Measurements from ENCODE around the gene ZNF775.

The ZNF775 gene

DNA sequence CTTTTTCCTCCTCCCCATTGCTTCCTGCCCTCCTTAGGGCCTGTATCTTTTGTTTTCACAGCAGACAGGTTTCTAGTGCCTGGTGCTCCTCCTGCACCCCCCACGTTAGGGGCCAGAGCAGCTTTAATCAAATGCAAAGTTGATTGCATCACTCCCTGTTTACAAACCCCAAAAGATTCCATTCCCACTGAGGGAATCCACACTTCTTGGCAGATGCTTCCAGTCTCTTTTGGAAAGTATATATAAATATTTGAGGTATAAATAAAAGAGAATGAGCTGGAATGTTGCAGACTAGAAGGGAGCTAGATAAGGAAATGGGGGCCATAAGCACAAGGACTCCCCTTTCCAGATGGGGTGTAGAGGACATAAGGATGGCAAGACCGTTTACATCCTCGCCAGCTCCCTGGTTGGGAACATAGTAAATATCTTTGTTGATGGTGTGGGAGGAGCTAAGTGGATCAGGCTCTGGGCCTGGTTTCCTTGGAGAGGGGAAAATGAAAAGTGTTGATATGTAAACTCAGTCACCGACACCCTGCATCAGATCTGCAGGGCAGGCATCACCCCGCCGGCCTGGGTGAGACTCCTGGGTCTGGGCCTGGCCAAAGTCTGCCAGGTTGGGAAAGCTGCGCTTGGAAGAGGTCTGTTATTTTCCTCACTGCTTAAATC lies 43.9 kb upstream of the ZNF775 start:
- no peak overlapping the region for H3K4me3 ChIP-seq (ENCODE audit: low read length)
- H3K27me3 ChIP-seq (ENCODE audit: control insufficient read depth, low read length) = no peaks in the 10 kb centered on the region
- 0 out of 2 replicates have a peak, but pooled peaks cover 3% of the 10 kb centered on the region for H4K20me1 ChIP-seq (ENCODE audit: control insufficient read depth, insufficient read depth, low read depth, low read length)
- H3K9me3 ChIP-seq (ENCODE audit: control insufficient read depth, insufficient read depth, low read length) = no peaks in the 10 kb centered on the region
- no peak overlapping the region for H3K4me2 ChIP-seq (ENCODE audit: low read length)
- H3K9me2 ChIP-seq (replicated peaks; ENCODE audit: control insufficient read depth, low read length) = no peaks in the 10 kb centered on the region
- no peaks in the 10 kb centered on the region for H3K4me1 ChIP-seq (ENCODE audit: control insufficient read depth, low read length)
- no peaks in the 10 kb centered on the region for H3F3A ChIP-seq (ENCODE audit: control insufficient read depth, insufficient read depth)
- TF ChIP-seq, protein P1, sequence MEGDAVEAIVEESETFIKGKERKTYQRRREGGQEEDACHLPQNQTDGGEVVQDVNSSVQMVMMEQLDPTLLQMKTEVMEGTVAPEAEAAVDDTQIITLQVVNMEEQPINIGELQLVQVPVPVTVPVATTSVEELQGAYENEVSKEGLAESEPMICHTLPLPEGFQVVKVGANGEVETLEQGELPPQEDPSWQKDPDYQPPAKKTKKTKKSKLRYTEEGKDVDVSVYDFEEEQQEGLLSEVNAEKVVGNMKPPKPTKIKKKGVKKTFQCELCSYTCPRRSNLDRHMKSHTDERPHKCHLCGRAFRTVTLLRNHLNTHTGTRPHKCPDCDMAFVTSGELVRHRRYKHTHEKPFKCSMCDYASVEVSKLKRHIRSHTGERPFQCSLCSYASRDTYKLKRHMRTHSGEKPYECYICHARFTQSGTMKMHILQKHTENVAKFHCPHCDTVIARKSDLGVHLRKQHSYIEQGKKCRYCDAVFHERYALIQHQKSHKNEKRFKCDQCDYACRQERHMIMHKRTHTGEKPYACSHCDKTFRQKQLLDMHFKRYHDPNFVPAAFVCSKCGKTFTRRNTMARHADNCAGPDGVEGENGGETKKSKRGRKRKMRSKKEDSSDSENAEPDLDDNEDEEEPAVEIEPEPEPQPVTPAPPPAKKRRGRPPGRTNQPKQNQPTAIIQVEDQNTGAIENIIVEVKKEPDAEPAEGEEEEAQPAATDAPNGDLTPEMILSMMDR (IDR thresholded peaks at IDR 0.05; ENCODE audit: low read depth, low read length, poor library complexity, severe bottlenecking) = no peak
- no peak for TF ChIP-seq EZH2phosphoT487 (IDR thresholded peaks at IDR 0.05; ENCODE audit: borderline replicate concordance, low read length)
- no peaks in the 10 kb centered on the region for H3K79me2 ChIP-seq (ENCODE audit: control insufficient read depth, low read length)
- H3K36me3 ChIP-seq (ENCODE audit: control insufficient read depth, low read length) = peaks cover 26% of the 10 kb centered on the region
- H3K27ac ChIP-seq (ENCODE audit: low read depth, low read length) = no peak overlapping the region

DNA sequence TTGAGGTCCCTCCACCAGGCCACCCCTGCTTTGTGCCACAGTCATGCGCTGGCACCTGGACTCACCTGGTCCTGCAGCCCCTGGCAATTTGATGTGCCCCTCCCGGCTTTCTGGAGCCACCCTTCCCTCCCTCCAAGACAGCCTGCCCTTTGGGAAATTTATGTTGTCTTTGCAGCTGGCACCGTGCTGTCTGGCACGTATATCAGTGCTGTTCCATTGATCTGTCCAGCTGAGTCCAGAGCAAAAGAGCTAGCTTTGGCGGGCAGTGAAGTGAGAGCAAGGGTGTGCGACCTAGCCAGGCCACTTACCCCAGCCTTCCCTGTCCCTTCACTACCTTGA lies 43.4 kb upstream of the ZNF775 start:
- no peak overlapping the region for H3K27ac ChIP-seq (ENCODE audit: low read depth, low read length)
- TF ChIP-seq, protein P1 (IDR thresholded peaks at IDR 0.05; ENCODE audit: low read depth, low read length, poor library complexity, severe bottlenecking) = no peak
- no peak for TF ChIP-seq EZH2phosphoT487 (IDR thresholded peaks at IDR 0.05; ENCODE audit: borderline replicate concordance, low read length)
- no peaks in the 10 kb centered on the region for H3K4me1 ChIP-seq (ENCODE audit: control insufficient read depth, low read length)
- H3F3A ChIP-seq (ENCODE audit: control insufficient read depth, insufficient read depth) = no peaks in the 10 kb centered on the region
- no peaks in the 10 kb centered on the region for H3K9me3 ChIP-seq (ENCODE audit: control insufficient read depth, insufficient read depth, low read length)
- H3K27me3 ChIP-seq (ENCODE audit: control insufficient read depth, low read length) = no peaks in the 10 kb centered on the region
- H3K79me2 ChIP-seq (ENCODE audit: control insufficient read depth, low read length) = no peaks in the 10 kb centered on the region
- no peaks in the 10 kb centered on the region for H3K9me2 ChIP-seq (replicated peaks; ENCODE audit: control insufficient read depth, low read length)
- H3K36me3 ChIP-seq (ENCODE audit: control insufficient read depth, low read length) = peaks cover 23% of the 10 kb centered on the region
- no peak overlapping the region for H3K4me2 ChIP-seq (ENCODE audit: low read length)
- no peak overlapping the region for H3K4me3 ChIP-seq (ENCODE audit: low read length)
- 0 out of 2 replicates have a peak, but pooled peaks cover 3% of the 10 kb centered on the region for H4K20me1 ChIP-seq (ENCODE audit: control insufficient read depth, insufficient read depth, low read depth, low read length)

DNA sequence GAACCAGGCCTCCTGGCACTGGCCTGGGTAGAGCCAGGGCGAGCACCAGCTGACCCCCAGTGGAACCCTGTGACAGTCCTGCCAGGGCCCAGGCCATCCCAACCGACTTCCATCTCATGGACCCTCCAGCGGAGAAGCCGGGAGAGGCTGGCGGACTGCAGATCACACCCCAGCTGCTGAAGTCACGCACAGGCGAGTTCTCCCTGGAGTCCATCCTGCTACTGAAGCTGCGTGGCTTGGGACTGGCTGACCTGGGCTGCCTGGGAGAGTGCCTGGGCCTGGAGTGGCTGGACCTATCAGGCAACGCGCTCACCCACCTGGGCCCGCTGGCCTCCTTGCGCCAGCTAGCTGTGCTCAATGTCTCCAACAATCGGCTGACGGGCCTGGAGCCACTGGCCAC lies 42.4 kb upstream of the ZNF775 start:
- Histone ChIP-seq H3K27ac (ENCODE audit: low read depth, low read length) (no peak overlapping the region), H3K4me3 (ENCODE audit: low read length) (no peak overlapping the region), H3K9me2 (replicated peaks; ENCODE audit: control insufficient read depth, low read length) (no peaks in the 10 kb centered on the region), H4K20me1 (ENCODE audit: control insufficient read depth, insufficient read depth, low read depth, low read length) (0 out of 2 replicates have a peak, but pooled peaks cover 3% of the 10 kb centered on the region), H3F3A (ENCODE audit: control insufficient read depth, insufficient read depth) (no peaks in the 10 kb centered on the region), H3K9me3 (ENCODE audit: control insufficient read depth, insufficient read depth, low read length) (no peaks in the 10 kb centered on the region; the same call in 1 of the 2 replicates), H3K4me1 (ENCODE audit: control insufficient read depth, low read length) (no peaks in the 10 kb centered on the region), H3K79me2 (ENCODE audit: control insufficient read depth, low read length) (no peaks in the 10 kb centered on the region), H3K4me2 (ENCODE audit: low read length) (no peak overlapping the region), H3K36me3 (ENCODE audit: control insufficient read depth, low read length) (peaks cover 15% of the 10 kb centered on the region), H3K27me3 (ENCODE audit: control insufficient read depth, low read length) (no peaks in the 10 kb centered on the region)
- TF ChIP-seq, protein P1 (IDR thresholded peaks at IDR 0.05; ENCODE audit: low read depth, low read length, poor library complexity, severe bottlenecking) = no peak
- no peak for TF ChIP-seq EZH2phosphoT487 (IDR thresholded peaks at IDR 0.05; ENCODE audit: borderline replicate concordance, low read length)

All from DOHH2 (cell line).